Measurements from ENCODE around the gene AATK. TPM values are rescaled to one million over a fixed set of nuclear protein-coding genes. Genes with fewer than 3 reads are reported as not detected.

Gene AATK
- total and polyA plus RNA-seq, 2 of the 13 experiments (the other 11 are each of a cell fraction or from before 2014, with no cell fraction given) = 2.9 to 8.4 TPM

DNA sequence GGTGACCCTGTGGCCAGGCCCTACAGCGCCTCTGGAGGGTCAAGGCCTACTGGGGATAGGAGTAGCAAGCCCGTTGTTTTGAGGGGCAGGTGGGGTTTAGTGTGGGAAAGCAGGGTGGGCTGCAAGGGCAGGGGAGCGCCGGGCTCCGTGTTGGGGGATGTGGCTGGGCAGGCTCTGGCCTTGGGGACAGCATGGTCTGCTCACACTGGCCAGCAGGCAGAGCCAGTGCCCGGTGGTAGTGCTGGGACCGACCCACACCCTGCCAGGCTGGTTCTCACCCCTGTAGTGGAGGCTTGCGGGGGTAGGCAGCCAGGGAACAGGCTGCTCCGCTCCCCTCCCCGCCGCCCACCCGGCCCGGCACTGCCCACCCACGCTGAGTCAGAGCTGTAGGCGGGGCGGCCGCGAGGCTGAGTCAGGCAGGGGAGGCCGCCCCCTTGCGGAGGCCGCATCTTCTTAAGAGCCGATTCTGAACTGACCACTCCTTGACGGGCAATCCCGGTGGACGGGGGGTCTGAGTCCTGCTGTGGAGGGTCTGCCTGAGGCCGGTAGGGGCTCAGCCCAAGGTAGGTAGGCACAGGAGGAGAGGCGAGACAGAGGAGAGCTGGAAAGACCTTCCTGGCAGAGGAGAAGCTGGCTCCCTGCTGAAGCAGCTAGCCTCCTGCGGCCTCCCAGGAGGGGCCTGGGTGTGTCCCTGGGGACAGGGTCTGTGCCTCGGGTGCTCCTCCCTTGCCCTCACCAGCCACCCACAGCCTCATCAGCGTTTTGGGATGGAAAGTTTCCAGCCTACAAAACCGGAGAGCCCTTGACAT is 68.7 kb downstream of the AATK start (continued):
- 0 out of 2 replicates have a peak, but pooled peaks have one; percentile 66 for TF ChIP-seq THRA (CRISPR knock-in tag; IDR thresholded peaks at IDR 0.05; ENCODE audit: borderline replicate concordance)
- TF ChIP-seq ZNF501 (CRISPR knock-in tag; IDR thresholded peaks at IDR 0.05) = peak; percentile 56; the same call in 1 of the 2 replicates
- peak; percentile 83 for TF ChIP-seq RAD21 (CRISPR knock-in tag; IDR thresholded peaks at IDR 0.05)
- TF ChIP-seq CHD4 (IDR thresholded peaks at IDR 0.05; ENCODE audit: borderline replicate concordance, low read length) = no peak
- no peak for TF ChIP-seq ZFYVE20 (CRISPR knock-in tag; IDR thresholded peaks at IDR 0.05; ENCODE audit: borderline replicate concordance, low read depth)
- TF ChIP-seq, protein P1, sequence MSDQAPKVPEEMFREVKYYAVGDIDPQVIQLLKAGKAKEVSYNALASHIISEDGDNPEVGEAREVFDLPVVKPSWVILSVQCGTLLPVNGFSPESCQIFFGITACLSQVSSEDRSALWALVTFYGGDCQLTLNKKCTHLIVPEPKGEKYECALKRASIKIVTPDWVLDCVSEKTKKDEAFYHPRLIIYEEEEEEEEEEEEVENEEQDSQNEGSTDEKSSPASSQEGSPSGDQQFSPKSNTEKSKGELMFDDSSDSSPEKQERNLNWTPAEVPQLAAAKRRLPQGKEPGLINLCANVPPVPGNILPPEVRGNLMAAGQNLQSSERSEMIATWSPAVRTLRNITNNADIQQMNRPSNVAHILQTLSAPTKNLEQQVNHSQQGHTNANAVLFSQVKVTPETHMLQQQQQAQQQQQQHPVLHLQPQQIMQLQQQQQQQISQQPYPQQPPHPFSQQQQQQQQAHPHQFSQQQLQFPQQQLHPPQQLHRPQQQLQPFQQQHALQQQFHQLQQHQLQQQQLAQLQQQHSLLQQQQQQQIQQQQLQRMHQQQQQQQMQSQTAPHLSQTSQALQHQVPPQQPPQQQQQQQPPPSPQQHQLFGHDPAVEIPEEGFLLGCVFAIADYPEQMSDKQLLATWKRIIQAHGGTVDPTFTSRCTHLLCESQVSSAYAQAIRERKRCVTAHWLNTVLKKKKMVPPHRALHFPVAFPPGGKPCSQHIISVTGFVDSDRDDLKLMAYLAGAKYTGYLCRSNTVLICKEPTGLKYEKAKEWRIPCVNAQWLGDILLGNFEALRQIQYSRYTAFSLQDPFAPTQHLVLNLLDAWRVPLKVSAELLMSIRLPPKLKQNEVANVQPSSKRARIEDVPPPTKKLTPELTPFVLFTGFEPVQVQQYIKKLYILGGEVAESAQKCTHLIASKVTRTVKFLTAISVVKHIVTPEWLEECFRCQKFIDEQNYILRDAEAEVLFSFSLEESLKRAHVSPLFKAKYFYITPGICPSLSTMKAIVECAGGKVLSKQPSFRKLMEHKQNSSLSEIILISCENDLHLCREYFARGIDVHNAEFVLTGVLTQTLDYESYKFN (CRISPR knock-in tag; conservative IDR thresholded peaks at IDR 0.05) = 0 out of 2 replicates have a peak, but pooled peaks have one; percentile 34
- TF ChIP-seq GATA4 (IDR thresholded peaks at IDR 0.05; ENCODE audit: borderline replicate concordance, low read depth) = no peak
- TF ChIP-seq TCF7 (IDR thresholded peaks at IDR 0.05; ENCODE audit: low read depth) = no peak
- peak; percentile 61; the same call in 1 of the 2 replicates for TF ChIP-seq SAP130 (CRISPR knock-in tag; IDR thresholded peaks at IDR 0.05; ENCODE audit: low read depth)
- TF ChIP-seq ZFP1 (CRISPR knock-in tag; IDR thresholded peaks at IDR 0.05) = no peak
- TF ChIP-seq NR0B2 (CRISPR knock-in tag; IDR thresholded peaks at IDR 0.05) = no peak; the same call in 1 of the 2 replicates
- TF ChIP-seq ZFY (CRISPR knock-in tag; IDR thresholded peaks at IDR 0.05) = 0 out of 2 replicates have a peak, but pooled peaks have one; percentile 33
- 0 out of 2 replicates have a peak, but pooled peaks have one; percentile 22 for TF ChIP-seq JUN (CRISPR knock-in tag; IDR thresholded peaks at IDR 0.05)
- TF ChIP-seq, protein P2, sequence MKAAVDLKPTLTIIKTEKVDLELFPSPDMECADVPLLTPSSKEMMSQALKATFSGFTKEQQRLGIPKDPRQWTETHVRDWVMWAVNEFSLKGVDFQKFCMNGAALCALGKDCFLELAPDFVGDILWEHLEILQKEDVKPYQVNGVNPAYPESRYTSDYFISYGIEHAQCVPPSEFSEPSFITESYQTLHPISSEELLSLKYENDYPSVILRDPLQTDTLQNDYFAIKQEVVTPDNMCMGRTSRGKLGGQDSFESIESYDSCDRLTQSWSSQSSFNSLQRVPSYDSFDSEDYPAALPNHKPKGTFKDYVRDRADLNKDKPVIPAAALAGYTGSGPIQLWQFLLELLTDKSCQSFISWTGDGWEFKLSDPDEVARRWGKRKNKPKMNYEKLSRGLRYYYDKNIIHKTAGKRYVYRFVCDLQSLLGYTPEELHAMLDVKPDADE (CRISPR knock-in tag; IDR thresholded peaks at IDR 0.05) = no peak
- TF ChIP-seq HIVEP1 (CRISPR knock-in tag; IDR thresholded peaks at IDR 0.05) = no peak
- TF ChIP-seq ZNF839 (CRISPR knock-in tag; IDR thresholded peaks at IDR 0.05; ENCODE audit: borderline replicate concordance) = no peak
- 0 out of 2 replicates have a peak, but pooled peaks have one; percentile 21 for TF ChIP-seq ZNF777 (CRISPR knock-in tag; IDR thresholded peaks at IDR 0.05)
- peak; percentile 25; the same call in 1 of the 2 replicates for TF ChIP-seq NFE2L2 (IDR thresholded peaks at IDR 0.05; ENCODE audit: low read length)
- no peak for TF ChIP-seq PRDM4 (CRISPR knock-in tag; IDR thresholded peaks at IDR 0.05; ENCODE audit: borderline replicate concordance)

Measured in HepG2 (cell line).